HEK293 (cell line): ENCODE data around the gene SNX13.

Source experiments
- CTCF ChIP-seq: fragments of 450-650 bp; formaldehyde crosslinking; IDR thresholded peaks from 2 replicates; pipeline ENCODE4 v1.5.1; 2016; ENCODE audit warnings: missing biosample characterization, missing genetic modification characterization
- KLF16 ChIP-seq: fragments of 450-650 bp; formaldehyde crosslinking; IDR thresholded peaks from 2 replicates; pipeline ENCODE4 v1.5.1; 2017; ENCODE audit warnings: missing biosample characterization, missing genetic modification characterization
- ZBTB17 ChIP-seq: fragments of 450-650 bp; formaldehyde crosslinking; IDR thresholded peaks from 2 replicates; pipeline ENCODE4 v1.5.1; 2016; ENCODE audit warnings: missing biosample characterization, missing genetic modification characterization
- ZNF148 ChIP-seq: fragments of 450-650 bp; formaldehyde crosslinking; IDR thresholded peaks from 2 replicates; pipeline ENCODE4 v1.5.0; 2017; ENCODE audit warnings: missing biosample characterization, missing genetic modification characterization, borderline replicate concordance
- ZNF26 ChIP-seq: fragments of 450-650 bp; formaldehyde crosslinking; IDR thresholded peaks from 2 replicates; pipeline ENCODE4 v1.5.1; 2016; ENCODE audit warnings: missing biosample characterization, missing genetic modification characterization
- ZNF529 ChIP-seq: fragments of 450-650 bp; formaldehyde crosslinking; IDR thresholded peaks from 2 replicates; pipeline ENCODE4 v1.5.1; 2017; ENCODE audit warnings: missing genetic modification characterization, missing biosample characterization; ENCODE audit not compliant: insufficient replicate concordance
- ZNF704 ChIP-seq: fragments of 450-650 bp; formaldehyde crosslinking; IDR thresholded peaks from 2 replicates; pipeline ENCODE4 v1.5.1; 2016; ENCODE audit warnings: missing biosample characterization, missing genetic modification characterization

GRCh38 chr7:17774716-17775288 lies 165.5 kb downstream of the SNX13 start:
- TF ChIP-seq ZNF148 (tag by site-specific recombination): no peak
- TF ChIP-seq ZNF704 (tag by site-specific recombination): no peak
- TF ChIP-seq ZBTB17 (tag by site-specific recombination): no peak
- no peak for TF ChIP-seq KLF16
- TF ChIP-seq ZNF26 (tag by site-specific recombination): no peak
- no peak for TF ChIP-seq CTCF (tag by site-specific recombination)
- no peak for TF ChIP-seq ZNF529 (tag by site-specific recombination)
